Measurements from ENCODE around the gene TTPAL.

The TTPAL gene

GRCh38 chr20:44429017-44429339, 46.7 kb upstream of the TTPAL start (continued):
- TF ChIP-seq, protein P1, sequence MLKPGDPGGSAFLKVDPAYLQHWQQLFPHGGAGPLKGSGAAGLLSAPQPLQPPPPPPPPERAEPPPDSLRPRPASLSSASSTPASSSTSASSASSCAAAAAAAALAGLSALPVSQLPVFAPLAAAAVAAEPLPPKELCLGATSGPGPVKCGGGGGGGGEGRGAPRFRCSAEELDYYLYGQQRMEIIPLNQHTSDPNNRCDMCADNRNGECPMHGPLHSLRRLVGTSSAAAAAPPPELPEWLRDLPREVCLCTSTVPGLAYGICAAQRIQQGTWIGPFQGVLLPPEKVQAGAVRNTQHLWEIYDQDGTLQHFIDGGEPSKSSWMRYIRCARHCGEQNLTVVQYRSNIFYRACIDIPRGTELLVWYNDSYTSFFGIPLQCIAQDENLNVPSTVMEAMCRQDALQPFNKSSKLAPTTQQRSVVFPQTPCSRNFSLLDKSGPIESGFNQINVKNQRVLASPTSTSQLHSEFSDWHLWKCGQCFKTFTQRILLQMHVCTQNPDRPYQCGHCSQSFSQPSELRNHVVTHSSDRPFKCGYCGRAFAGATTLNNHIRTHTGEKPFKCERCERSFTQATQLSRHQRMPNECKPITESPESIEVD (tag by site-specific recombination; IDR thresholded peaks at IDR 0.05), result no peak
- TF ChIP-seq BCL11B (tag by site-specific recombination; IDR thresholded peaks at IDR 0.05; ENCODE audit: low read depth), result no peak
- TF ChIP-seq ZNF132 (tag by site-specific recombination; IDR thresholded peaks at IDR 0.05; ENCODE audit: borderline replicate concordance), result no peak
- no peak for TF ChIP-seq ZNF837 (tag by site-specific recombination; IDR thresholded peaks at IDR 0.05)
- no peak for TF ChIP-seq ZNF2 (tag by site-specific recombination; IDR thresholded peaks at IDR 0.05)
- no peak for TF ChIP-seq BCL11A (tag by site-specific recombination; IDR thresholded peaks at IDR 0.05; ENCODE audit: low read depth)
- TF ChIP-seq, protein P2, sequence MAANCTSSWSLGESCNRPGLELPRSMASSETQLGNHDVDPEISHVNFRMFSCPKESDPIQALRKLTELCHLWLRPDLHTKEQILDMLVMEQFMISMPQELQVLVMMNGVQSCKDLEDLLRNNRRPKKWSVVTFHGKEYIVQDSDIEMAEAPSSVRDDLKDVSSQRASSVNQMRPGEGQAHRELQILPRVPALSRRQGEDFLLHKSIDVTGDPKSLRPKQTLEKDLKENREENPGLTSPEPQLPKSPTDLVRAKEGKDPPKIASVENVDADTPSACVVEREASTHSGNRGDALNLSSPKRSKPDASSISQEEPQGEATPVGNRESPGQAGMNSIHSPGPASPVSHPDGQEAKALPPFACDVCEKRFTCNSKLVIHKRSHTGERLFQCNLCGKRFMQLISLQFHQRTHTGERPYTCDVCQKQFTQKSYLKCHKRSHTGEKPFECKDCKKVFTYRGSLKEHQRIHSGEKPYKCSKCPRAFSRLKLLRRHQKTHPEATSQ (tag by site-specific recombination; IDR thresholded peaks at IDR 0.05), result no peak
- TF ChIP-seq ZNF664 (tag by site-specific recombination; IDR thresholded peaks at IDR 0.05), result no peak
- TF ChIP-seq ZNF560 (tag by site-specific recombination; IDR thresholded peaks at IDR 0.05; ENCODE audit: borderline replicate concordance), result no peak
- TF ChIP-seq SCRT1 (tag by site-specific recombination; IDR thresholded peaks at IDR 0.05; ENCODE audit: borderline replicate concordance), result no peak
- TF ChIP-seq, protein P3, sequence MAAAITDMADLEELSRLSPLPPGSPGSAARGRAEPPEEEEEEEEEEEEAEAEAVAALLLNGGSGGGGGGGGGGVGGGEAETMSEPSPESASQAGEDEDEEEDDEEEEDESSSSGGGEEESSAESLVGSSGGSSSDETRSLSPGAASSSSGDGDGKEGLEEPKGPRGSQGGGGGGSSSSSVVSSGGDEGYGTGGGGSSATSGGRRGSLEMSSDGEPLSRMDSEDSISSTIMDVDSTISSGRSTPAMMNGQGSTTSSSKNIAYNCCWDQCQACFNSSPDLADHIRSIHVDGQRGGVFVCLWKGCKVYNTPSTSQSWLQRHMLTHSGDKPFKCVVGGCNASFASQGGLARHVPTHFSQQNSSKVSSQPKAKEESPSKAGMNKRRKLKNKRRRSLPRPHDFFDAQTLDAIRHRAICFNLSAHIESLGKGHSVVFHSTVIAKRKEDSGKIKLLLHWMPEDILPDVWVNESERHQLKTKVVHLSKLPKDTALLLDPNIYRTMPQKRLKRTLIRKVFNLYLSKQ (tag by site-specific recombination; IDR thresholded peaks at IDR 0.05; ENCODE audit: borderline replicate concordance), result no peak
- TF ChIP-seq, protein P4, sequence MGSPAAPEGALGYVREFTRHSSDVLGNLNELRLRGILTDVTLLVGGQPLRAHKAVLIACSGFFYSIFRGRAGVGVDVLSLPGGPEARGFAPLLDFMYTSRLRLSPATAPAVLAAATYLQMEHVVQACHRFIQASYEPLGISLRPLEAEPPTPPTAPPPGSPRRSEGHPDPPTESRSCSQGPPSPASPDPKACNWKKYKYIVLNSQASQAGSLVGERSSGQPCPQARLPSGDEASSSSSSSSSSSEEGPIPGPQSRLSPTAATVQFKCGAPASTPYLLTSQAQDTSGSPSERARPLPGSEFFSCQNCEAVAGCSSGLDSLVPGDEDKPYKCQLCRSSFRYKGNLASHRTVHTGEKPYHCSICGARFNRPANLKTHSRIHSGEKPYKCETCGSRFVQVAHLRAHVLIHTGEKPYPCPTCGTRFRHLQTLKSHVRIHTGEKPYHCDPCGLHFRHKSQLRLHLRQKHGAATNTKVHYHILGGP (tag by site-specific recombination; IDR thresholded peaks at IDR 0.05), result no peak
- TF ChIP-seq ZNF658 (tag by site-specific recombination; IDR thresholded peaks at IDR 0.05), result no peak

DNA sequence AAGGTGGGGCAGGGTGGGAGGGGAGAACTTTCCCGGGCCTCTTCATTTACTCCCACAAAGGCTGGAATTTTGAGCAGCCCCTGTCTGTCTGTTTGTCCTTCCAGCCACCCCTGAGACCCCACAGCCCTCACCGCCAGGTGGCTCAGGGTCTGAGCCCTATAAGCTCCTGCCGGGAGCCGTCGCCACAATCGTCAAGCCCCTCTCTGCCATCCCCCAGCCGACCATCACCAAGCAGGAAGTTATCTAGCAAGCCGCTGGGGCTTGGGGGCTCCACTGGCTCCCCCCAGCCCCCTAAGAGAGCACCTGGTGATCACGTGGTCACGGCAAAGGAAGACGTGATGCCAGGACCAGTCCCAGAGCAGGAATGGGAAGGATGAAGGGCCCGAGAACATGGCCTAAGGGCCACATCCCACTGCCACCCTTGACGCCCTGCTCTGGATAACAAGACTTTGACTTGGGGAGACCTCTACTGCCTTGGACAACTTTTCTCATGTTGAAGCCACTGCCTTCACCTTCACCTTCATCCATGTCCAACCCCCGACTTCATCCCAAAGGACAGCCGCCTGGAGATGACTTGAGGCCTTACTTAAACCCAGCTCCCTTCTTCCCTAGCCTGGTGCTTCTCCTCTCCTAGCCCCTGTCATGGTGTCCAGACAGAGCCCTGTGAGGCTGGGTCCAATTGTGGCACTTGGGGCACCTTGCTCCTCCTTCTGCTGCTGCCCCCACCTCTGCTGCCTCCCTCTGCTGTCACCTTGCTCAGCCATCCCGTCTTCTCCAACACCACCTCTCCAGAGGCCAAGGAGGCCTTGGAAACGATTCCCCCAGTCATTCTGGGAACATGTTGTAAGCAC, 46.0 kb upstream of the TTPAL start:
- ChIA-PET POLR2A (no interaction called here), CTCF (interaction anchor here (1.3 kb wide), 1 partner anchor 181 kb away, joined by 3 read pairs; no protein-coding TSS in a partner anchor)
- Histone ChIP-seq H3K36me3 (ENCODE audit: control insufficient read depth in 2 of 2, insufficient read depth in 1 of 2, low read length in 2 of 2) (no peaks in the 10 kb centered on the region), H3K9me3 (ENCODE audit: control insufficient read depth, insufficient read depth, low read depth, low read length) (no peaks in the 10 kb centered on the region), H3K4me1 (ENCODE audit: control insufficient read depth, insufficient read depth, low read length) (no peaks in the 10 kb centered on the region), H3K4me3 (ENCODE audit: low read depth, low read length) (no peak overlapping the region), H3K27ac (ENCODE audit: extremely low read depth, low read depth, low read length) (no peak overlapping the region)
- TF ChIP-seq GFI1B (tag by site-specific recombination; IDR thresholded peaks at IDR 0.05) (no peak), ZNF596 (tag by site-specific recombination; IDR thresholded peaks at IDR 0.05) (no peak), ZNF18 (tag by site-specific recombination; IDR thresholded peaks at IDR 0.05) (no peak), ZNF449 (tag by site-specific recombination; IDR thresholded peaks at IDR 0.05) (no peak), ZNF585B (tag by site-specific recombination; IDR thresholded peaks at IDR 0.05) (no peak), ZNF558 (tag by site-specific recombination; IDR thresholded peaks at IDR 0.05) (no peak), SP7 (tag by site-specific recombination; IDR thresholded peaks at IDR 0.05) (no peak), ZNF600 (tag by site-specific recombination; IDR thresholded peaks at IDR 0.05) (no peak)
- TF ChIP-seq, protein P5, sequence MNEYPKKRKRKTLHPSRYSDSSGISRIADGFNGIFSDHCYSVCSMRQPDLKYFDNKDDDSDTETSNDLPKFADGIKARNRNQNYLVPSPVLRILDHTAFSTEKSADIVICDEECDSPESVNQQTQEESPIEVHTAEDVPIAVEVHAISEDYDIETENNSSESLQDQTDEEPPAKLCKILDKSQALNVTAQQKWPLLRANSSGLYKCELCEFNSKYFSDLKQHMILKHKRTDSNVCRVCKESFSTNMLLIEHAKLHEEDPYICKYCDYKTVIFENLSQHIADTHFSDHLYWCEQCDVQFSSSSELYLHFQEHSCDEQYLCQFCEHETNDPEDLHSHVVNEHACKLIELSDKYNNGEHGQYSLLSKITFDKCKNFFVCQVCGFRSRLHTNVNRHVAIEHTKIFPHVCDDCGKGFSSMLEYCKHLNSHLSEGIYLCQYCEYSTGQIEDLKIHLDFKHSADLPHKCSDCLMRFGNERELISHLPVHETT (tag by site-specific recombination; IDR thresholded peaks at IDR 0.05), result no peak
- TF ChIP-seq, protein P6, sequence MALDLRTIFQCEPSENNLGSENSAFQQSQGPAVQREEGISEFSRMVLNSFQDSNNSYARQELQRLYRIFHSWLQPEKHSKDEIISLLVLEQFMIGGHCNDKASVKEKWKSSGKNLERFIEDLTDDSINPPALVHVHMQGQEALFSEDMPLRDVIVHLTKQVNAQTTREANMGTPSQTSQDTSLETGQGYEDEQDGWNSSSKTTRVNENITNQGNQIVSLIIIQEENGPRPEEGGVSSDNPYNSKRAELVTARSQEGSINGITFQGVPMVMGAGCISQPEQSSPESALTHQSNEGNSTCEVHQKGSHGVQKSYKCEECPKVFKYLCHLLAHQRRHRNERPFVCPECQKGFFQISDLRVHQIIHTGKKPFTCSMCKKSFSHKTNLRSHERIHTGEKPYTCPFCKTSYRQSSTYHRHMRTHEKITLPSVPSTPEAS (tag by site-specific recombination; IDR thresholded peaks at IDR 0.05), result no peak
